Nephron (organoid): Measurements from ENCODE around the gene JMJD6.

Source experiments
- H3K27ac Mint-ChIP-seq, 3 experiments: 2 replicates each; pipeline ENCODE4 v1.8.0; 2020; ENCODE audit warnings: mixed read lengths in 3 of 3, mild to moderate bottlenecking in 2 of 3, moderate library complexity in 1 of 3
- H3K27me3 Mint-ChIP-seq: 2 replicates; pipeline ENCODE4 v1.8.0; 2021; ENCODE audit warnings: low read depth, mild to moderate bottlenecking, moderate library complexity, mixed read lengths
- H3K36me3 Mint-ChIP-seq: 2 replicates; pipeline ENCODE4 v1.8.0; 2020; ENCODE audit warnings: low read depth, mixed read lengths
- H3K4me1 Mint-ChIP-seq: 2 replicates; pipeline ENCODE4 v1.8.0; 2020; ENCODE audit warnings: mixed read lengths
- H3K4me3 Mint-ChIP-seq, 3 experiments: 2 replicates each; pipeline ENCODE4 v1.8.0; 2020; ENCODE audit warnings: mild to moderate bottlenecking in 3 of 3, mixed read lengths in 3 of 3, moderate library complexity in 2 of 3
- H3K9me3 Mint-ChIP-seq: 2 replicates; pipeline ENCODE4 v1.8.0; 2020; ENCODE audit warnings: mixed read lengths
- CTCF ChIP-seq, 3 experiments: fragments of 200-600 bp; sonication (generic); IDR thresholded peaks; one replicate each; pipeline ENCODE4 v1.5.0; 2021; ENCODE audit warnings: antibody characterized with exemption in 3 of 3; ENCODE audit not compliant: unreplicated experiment in 3 of 3

The JMJD6 gene

GRCh38 chr17:76726231-76726775 is at the start of gene JMJD6:
Gene JMJD6 (minus strand): TSS chr17:76726606. CDS start chr17:76726475, 131 bp downstream.
- peaks cover 28% of the 10 kb centered on the region for H3K36me3 Mint-ChIP-seq
- H3K9me3 Mint-ChIP-seq: no peaks in the 10 kb centered on the region
- H3K4me1 Mint-ChIP-seq: peaks cover 18% of the 10 kb centered on the region
- H3K27me3 Mint-ChIP-seq: no peaks in the 10 kb centered on the region
- TF ChIP-seq CTCF (IDR thresholded peaks at IDR 0.05; ENCODE audit: unreplicated experiment in 3 of 3): no peak
- peak within 1 kb of the TSS; percentile 81 to 96 (median 96) for H3K27ac Mint-ChIP-seq
- H3K4me3 Mint-ChIP-seq: peak within 1 kb of the TSS; percentile 96 to 98 (median 98)

- Mint-ChIP-seq H3K4me3 (no peak overlapping the region), H3K27me3 (no peaks in the 10 kb centered on the region), H3K9me3 (no peaks in the 10 kb centered on the region), H3K27ac (no peak overlapping the region), H3K4me1 (no peaks in the 10 kb centered on the region), H3K36me3 (peaks cover 63% of the 10 kb centered on the region)
- no peak for TF ChIP-seq CTCF (IDR thresholded peaks at IDR 0.05; ENCODE audit: unreplicated experiment in 3 of 3)
These were observed 48.7 kb upstream of the JMJD6 start for GRCh38 chr17:76775021-76775600.

GRCh38 chr17:76772842-76773525 is 46.6 kb upstream of the JMJD6 start:
- Mint-ChIP-seq H3K4me3 (no peak overlapping the region), H3K4me1 (no peaks in the 10 kb centered on the region), H3K27ac (no peak overlapping the region), H3K27me3 (no peaks in the 10 kb centered on the region), H3K9me3 (no peaks in the 10 kb centered on the region), H3K36me3 (peaks cover 61% of the 10 kb centered on the region)
- no peak for TF ChIP-seq CTCF (IDR thresholded peaks at IDR 0.05; ENCODE audit: unreplicated experiment in 3 of 3)

GRCh38 chr17:76758570-76758969 is 32.2 kb upstream of the JMJD6 start:
- Mint-ChIP-seq H3K4me1 (no peaks in the 10 kb centered on the region), H3K4me3 (no peak overlapping the region), H3K27ac (no peak overlapping the region), H3K27me3 (no peaks in the 10 kb centered on the region), H3K36me3 (peaks cover 54% of the 10 kb centered on the region), H3K9me3 (peaks cover 2% of the 10 kb centered on the region)
- no peak for TF ChIP-seq CTCF (IDR thresholded peaks at IDR 0.05; ENCODE audit: unreplicated experiment in 3 of 3)

- Mint-ChIP-seq H3K4me1 (no peaks in the 10 kb centered on the region), H3K9me3 (peaks cover 2% of the 10 kb centered on the region), H3K27me3 (no peaks in the 10 kb centered on the region), H3K36me3 (peaks cover 53% of the 10 kb centered on the region), H3K4me3 (no peak overlapping the region), H3K27ac (no peak overlapping the region)
- no peak for TF ChIP-seq CTCF (IDR thresholded peaks at IDR 0.05; ENCODE audit: unreplicated experiment in 3 of 3)
These were observed 30.9 kb upstream of the JMJD6 start for GRCh38 chr17:76757256-76757655.
